ENCODE data around the gene TAL2.

The TAL2 gene

DNA sequence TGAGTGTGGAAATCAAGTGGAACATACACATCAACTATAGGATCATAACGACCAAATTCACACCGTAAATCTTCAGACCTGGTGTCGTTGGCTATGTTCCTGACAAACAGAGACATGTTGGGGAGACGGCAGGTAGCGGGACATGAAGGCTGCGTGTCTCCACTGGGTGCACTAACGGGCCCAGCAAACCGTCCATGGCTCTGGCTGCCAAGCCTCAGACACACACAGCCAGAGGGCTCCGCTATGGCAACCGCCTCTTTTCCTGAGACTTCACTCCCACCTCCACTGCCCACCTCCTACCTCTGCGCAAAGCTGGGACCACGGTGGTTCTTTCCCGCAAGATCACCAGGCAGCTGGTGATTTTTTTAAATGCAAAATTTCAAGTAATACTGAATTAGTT lies 48.4 kb downstream of the TAL2 start:
- no peak for DNase-seq (ENCODE audit: low read depth)

DNA sequence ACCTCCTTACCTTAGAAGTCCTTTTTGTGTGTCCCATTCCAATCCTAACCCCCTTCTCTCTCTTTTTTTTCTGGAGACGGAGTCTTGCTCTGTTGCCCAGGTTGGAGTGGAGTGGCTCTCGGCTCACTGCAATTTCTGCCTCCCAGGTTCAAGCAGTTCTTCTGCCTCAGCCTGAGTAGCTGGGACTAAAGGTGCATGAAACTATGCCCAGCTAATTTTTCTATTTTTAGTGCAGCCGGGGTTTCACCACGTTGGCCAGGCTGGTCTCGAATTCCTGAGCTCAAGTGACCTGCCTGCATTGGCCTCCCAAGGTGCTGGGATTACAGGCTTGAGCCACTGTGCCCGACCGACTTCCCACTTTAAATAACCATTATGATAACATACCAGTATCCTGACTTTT lies 49.6 kb downstream of the TAL2 start:
- DNase-seq (ENCODE audit: low read depth) = no peak

DNA sequence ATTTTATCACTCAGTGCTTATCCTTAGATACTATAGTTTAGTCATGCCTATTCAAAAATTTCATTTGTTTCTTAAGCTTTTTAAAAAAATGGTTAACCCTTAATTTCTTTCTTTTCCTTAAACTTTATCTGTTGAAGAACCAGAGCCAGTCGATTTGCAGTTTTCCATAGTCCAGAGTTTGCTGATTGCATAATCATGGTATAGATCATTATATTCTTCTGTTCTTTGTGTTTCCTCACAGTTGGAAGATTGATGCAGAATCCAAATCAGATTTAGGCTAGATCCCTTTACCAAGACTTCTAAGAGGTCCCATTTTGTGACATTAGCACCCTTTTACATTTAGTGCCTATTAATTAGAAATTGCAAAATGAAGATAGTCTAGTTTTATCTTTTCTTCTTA lies 50.0 kb downstream of the TAL2 start:
- DNase-seq (ENCODE audit: low read depth) = no peak

Data from ELR (cell line).